Uterus (tissue), 4 donors: ENCODE data around the gene GLS. TPM values are rescaled to one million over a fixed set of nuclear protein-coding genes. Genes with fewer than 3 reads are reported as not detected.

ENCODE experiments used
- DNase-seq, 2 donors: peaks; one replicate each; pipeline ENCODE4 v3.0.0-alpha.2; 2019 to 2020
- H3K27ac ChIP-seq, 2 donors: fragments of 200-600 bp; sonication (generic); 1 replicate in 1 of 2; 2 replicates in 1 of 2; pipeline ENCODE4 v1.5.1; 2016 to 2018
- H3K27me3 ChIP-seq, 2 donors: fragments of 200-600 bp; sonication (generic); one replicate each; pipeline ENCODE4 v1.5.1; 2018 to 2019; ENCODE audit warnings: control low read depth in 1 of 2
- H3K36me3 ChIP-seq, 2 donors: fragments of 200-600 bp; sonication (generic); one replicate each; pipeline ENCODE4 v1.5.1; 2019; ENCODE audit warnings: control low read depth in 1 of 2
- H3K4me1 ChIP-seq, 2 donors: fragments of 200-600 bp; sonication (generic); one replicate each; pipeline ENCODE4 v1.5.1; 2018 to 2019; ENCODE audit warnings: control low read depth in 1 of 2
- H3K4me3 ChIP-seq, 2 donors: fragments of 200-600 bp; sonication (generic); 1 replicate in 1 of 2; 2 replicates in 1 of 2; pipeline ENCODE4 v1.5.1; 2018 to 2019; ENCODE audit warnings: mild to moderate bottlenecking in 1 of 2
- H3K9me3 ChIP-seq, 2 donors: fragments of 200-600 bp; sonication (generic); one replicate each; pipeline ENCODE4 v1.5.1; 2019; ENCODE audit warnings: control low read depth in 1 of 2
- CTCF ChIP-seq, 4 experiments: fragments of 200-600 bp in 2 of 4; fragments of 450-650 bp in 2 of 4; sonication (generic) in 2 of 4; IDR thresholded peaks; one replicate each; pipeline ENCODE4 v1.5.1; 2016 to 2019; ENCODE audit warnings: antibody characterized with exemption in 4 of 4, mild to moderate bottlenecking in 2 of 4, moderate library complexity in 1 of 4
- POLR2A ChIP-seq, 2 donors: fragments of 450-650 bp; IDR thresholded peaks; one replicate each; pipeline ENCODE4 v1.6.1; 2016; ENCODE audit warnings: antibody characterized with exemption in 2 of 2, mild to moderate bottlenecking in 1 of 2, moderate library complexity in 1 of 2
- intact Hi-C: fragments of 100-400 bp; cut with DNase I; formaldehyde crosslinking; loops from one replicate; pipeline ENCODE4 v1.15.1; 2023; ENCODE audit warnings: low total_unique reads
- total RNA-seq, 4 donors: library from RNA; depleted of rRNA in 3 of 4; stranded (reverse); fragments of >200 nt in 3 of 4; gene quantifications; one replicate each; pipeline versions ENCODE4 v1.1.0 to v1.2.4, GENCODE V29; 2014 to 2023
- donor health status: DM: yes; HTN: yes; CAD: no.

GLS gene
- total RNA-seq, 4 donors from 2014 or later: 89.7 to 202 (median 156) TPM

- no peak for DNase-seq
- Histone ChIP-seq H3K36me3 (no peaks in the 10 kb centered on the region), H3K9me3 (no peaks in the 10 kb centered on the region), H3K27me3 (no peaks in the 10 kb centered on the region), H3K4me1 (peaks cover 0 to 6% of the 10 kb centered on the region in 2 donors), H3K27ac (peak overlapping the region in 1 of 2 donors; percentile 24), H3K4me3 (no peak overlapping the region)
- intact Hi-C loops: no loop called here
- no peak for TF ChIP-seq POLR2A (IDR thresholded peaks at IDR 0.05)
- TF ChIP-seq CTCF (IDR thresholded peaks at IDR 0.05): no peak
These were observed 24.1 kb downstream of the GLS start for GRCh38 chr2:190904640-190905261.

- Histone ChIP-seq H3K4me1 (peaks cover 0 to 6% of the 10 kb centered on the region in 2 donors), H3K27me3 (no peaks in the 10 kb centered on the region), H3K36me3 (no peaks in the 10 kb centered on the region), H3K4me3 (no peak overlapping the region), H3K27ac (no peak overlapping the region), H3K9me3 (no peaks in the 10 kb centered on the region)
- DNase-seq: no peak
- intact Hi-C loops: no loop called here
- TF ChIP-seq POLR2A (IDR thresholded peaks at IDR 0.05) (no peak), CTCF (IDR thresholded peaks at IDR 0.05) (no peak)
These were observed 27.9 kb downstream of the GLS start for GRCh38 chr2:190908532-190908931.

GRCh38 chr2:190909680-190910079, 29.1 kb downstream of the GLS start:
- Histone ChIP-seq H3K9me3 (no peaks in the 10 kb centered on the region), H3K27me3 (no peaks in the 10 kb centered on the region), H3K4me1 (no peaks in the 10 kb centered on the region), H3K27ac (no peak overlapping the region), H3K4me3 (no peak overlapping the region), H3K36me3 (peaks cover 0 to 3% of the 10 kb centered on the region in 2 donors)
- intact Hi-C loops: no loop called here
- TF ChIP-seq CTCF (IDR thresholded peaks at IDR 0.05): no peak
- TF ChIP-seq POLR2A (IDR thresholded peaks at IDR 0.05): no peak
- DNase-seq: no peak

GRCh38 chr2:190910341-190911136, 29.9 kb downstream of the GLS start:
- TF ChIP-seq POLR2A (IDR thresholded peaks at IDR 0.05): no peak
- no peak for TF ChIP-seq CTCF (IDR thresholded peaks at IDR 0.05)
- Histone ChIP-seq H3K27me3 (no peaks in the 10 kb centered on the region), H3K4me3 (no peak overlapping the region), H3K27ac (no peak overlapping the region), H3K9me3 (no peaks in the 10 kb centered on the region), H3K4me1 (no peaks in the 10 kb centered on the region), H3K36me3 (peaks cover 0 to 3% of the 10 kb centered on the region in 2 donors)
- no peak for DNase-seq
- intact Hi-C loops: no loop called here

- DNase-seq: no peak
- H3K27me3 ChIP-seq: no peaks in the 10 kb centered on the region
- intact Hi-C loops: no loop called here
- H3K9me3 ChIP-seq: no peaks in the 10 kb centered on the region
- no peak for TF ChIP-seq POLR2A (IDR thresholded peaks at IDR 0.05)
- TF ChIP-seq CTCF (IDR thresholded peaks at IDR 0.05): no peak
- H3K27ac ChIP-seq: no peak overlapping the region
- no peaks in the 10 kb centered on the region for H3K4me1 ChIP-seq
- peaks cover 0 to 3% of the 10 kb centered on the region in 2 donors for H3K36me3 ChIP-seq
- H3K4me3 ChIP-seq: no peak overlapping the region
These were observed 31.2 kb downstream of the GLS start for GRCh38 chr2:190911813-190912212.
